Tibial nerve (tissue), 4 donors: Measurements from ENCODE around the gene CKAP5. TPM values are rescaled to one million over a fixed set of nuclear protein-coding genes. Genes with fewer than 3 reads are reported as not detected.

Source experiments
- DNase-seq, 2 donors: peaks; one replicate each; pipeline ENCODE4 v3.0.0-alpha.2; 2019; ENCODE audit warnings: low spot score in 2 of 2
- H3K27ac ChIP-seq, 4 donors: fragments of 200-600 bp; sonication (generic) in 3 of 4; one replicate each; pipeline ENCODE4 v1.5.1; 2017 to 2019; ENCODE audit warnings: mild to moderate bottlenecking in 1 of 4
- H3K27me3 ChIP-seq, 2 donors: fragments of 200-600 bp; sonication (generic) in 1 of 2; one replicate each; pipeline versions ENCODE4 v1.5.1 to v1.6.0; 2017 to 2019
- H3K36me3 ChIP-seq, 3 donors: fragments of 200-600 bp; sonication (generic); one replicate each; pipeline ENCODE4 v1.5.1; 2018 to 2019
- H3K4me1 ChIP-seq, 4 donors: fragments of 200-600 bp; sonication (generic) in 3 of 4; one replicate each; pipeline ENCODE4 v1.5.1; 2017 to 2019
- H3K4me3 ChIP-seq, 4 donors: fragments of 200-600 bp; sonication (generic) in 3 of 4; one replicate each; pipeline ENCODE4 v1.5.1; 2017 to 2019; ENCODE audit warnings: mild to moderate bottlenecking in 1 of 4, moderate library complexity in 1 of 4
- H3K9me3 ChIP-seq, 4 donors: fragments of 200-600 bp; sonication (generic) in 3 of 4; one replicate each; pipeline ENCODE4 v1.5.1; 2017 to 2019
- EP300 ChIP-seq, 2 donors: sonication (generic); formaldehyde crosslinking; IDR thresholded peaks; one replicate each; pipeline ENCODE4 v1.6.1; 2017; ENCODE audit warnings: antibody characterized with exemption in 2 of 2, mild to moderate bottlenecking in 1 of 2
- POLR2A ChIP-seq, 2 donors: fragments of 450-650 bp; IDR thresholded peaks; one replicate each; pipeline ENCODE4 v1.6.1; 2017; ENCODE audit warnings: antibody characterized with exemption in 2 of 2, mild to moderate bottlenecking in 2 of 2, moderate library complexity in 2 of 2
- WGBS, 2 donors: methylation state at CpG; one replicate each; pipeline ENCODE4 v1.1.5; 2018; 5-methylcytosine and 5-hydroxymethylcytosine counted together
- total RNA-seq, 4 donors: library from RNA; depleted of rRNA; stranded (reverse); fragments of >200 nt; gene quantifications; one replicate each; pipeline ENCODE4 v1.1.0, GENCODE V29; 2016
- TF ChIP-seq, protein P1 (sequence below), 5 experiments: fragments of 200-600 bp in 3 of 5; fragments of 450-650 bp in 2 of 5; sonication (generic) in 3 of 5; IDR thresholded peaks; one replicate each; pipeline ENCODE4 v1.5.1; 2016 to 2019; ENCODE audit warnings: antibody characterized with exemption in 5 of 5, mild to moderate bottlenecking in 3 of 5, moderate library complexity in 2 of 5

The CKAP5 gene
- total RNA-seq, 4 donors from 2014 or later, result 36.9 to 52.7 (median 47.7) TPM

- Histone ChIP-seq H3K4me1 (no peaks in the 10 kb centered on the region), H3K36me3 (peaks cover 0 to 4% (median 0%) of the 10 kb centered on the region in 3 donors), H3K27me3 (no peaks in the 10 kb centered on the region), H3K27ac (no peak overlapping the region), H3K9me3 (no peaks in the 10 kb centered on the region), H3K4me3 (no peak overlapping the region)
- TF ChIP-seq EP300 (IDR thresholded peaks at IDR 0.05), result no peak
- TF ChIP-seq POLR2A (IDR thresholded peaks at IDR 0.05), result no peak
- TF ChIP-seq, protein P1, sequence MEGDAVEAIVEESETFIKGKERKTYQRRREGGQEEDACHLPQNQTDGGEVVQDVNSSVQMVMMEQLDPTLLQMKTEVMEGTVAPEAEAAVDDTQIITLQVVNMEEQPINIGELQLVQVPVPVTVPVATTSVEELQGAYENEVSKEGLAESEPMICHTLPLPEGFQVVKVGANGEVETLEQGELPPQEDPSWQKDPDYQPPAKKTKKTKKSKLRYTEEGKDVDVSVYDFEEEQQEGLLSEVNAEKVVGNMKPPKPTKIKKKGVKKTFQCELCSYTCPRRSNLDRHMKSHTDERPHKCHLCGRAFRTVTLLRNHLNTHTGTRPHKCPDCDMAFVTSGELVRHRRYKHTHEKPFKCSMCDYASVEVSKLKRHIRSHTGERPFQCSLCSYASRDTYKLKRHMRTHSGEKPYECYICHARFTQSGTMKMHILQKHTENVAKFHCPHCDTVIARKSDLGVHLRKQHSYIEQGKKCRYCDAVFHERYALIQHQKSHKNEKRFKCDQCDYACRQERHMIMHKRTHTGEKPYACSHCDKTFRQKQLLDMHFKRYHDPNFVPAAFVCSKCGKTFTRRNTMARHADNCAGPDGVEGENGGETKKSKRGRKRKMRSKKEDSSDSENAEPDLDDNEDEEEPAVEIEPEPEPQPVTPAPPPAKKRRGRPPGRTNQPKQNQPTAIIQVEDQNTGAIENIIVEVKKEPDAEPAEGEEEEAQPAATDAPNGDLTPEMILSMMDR (IDR thresholded peaks at IDR 0.05), result no peak
- no peak for DNase-seq
These were observed 9.2 kb downstream of the CKAP5 start for GRCh38 chr11:46836870-46837269.

DNA sequence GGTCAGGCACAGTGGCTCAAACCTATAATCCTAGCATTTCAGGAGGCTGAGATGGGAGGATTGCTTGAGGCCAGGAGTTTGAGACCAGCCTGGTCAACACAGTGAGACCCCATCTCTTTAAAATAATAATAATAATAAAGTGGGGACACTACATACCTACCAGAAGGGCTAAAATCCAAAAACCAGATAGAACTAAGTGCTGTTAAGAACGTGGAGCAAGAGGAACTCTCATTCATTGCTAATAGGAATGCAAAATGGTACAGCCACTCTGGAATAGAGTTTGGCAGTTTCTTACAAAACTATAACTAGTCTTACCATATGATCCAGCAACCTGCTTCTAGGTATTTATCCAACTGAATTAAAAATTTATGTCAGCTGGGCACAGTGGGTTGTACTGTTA, 9.6 kb downstream of the CKAP5 start:
- TF ChIP-seq POLR2A (IDR thresholded peaks at IDR 0.05), result no peak
- TF ChIP-seq, protein P1 (IDR thresholded peaks at IDR 0.05), result no peak
- TF ChIP-seq EP300 (IDR thresholded peaks at IDR 0.05), result no peak
- WGBS, 2 donors, result 88 to 93% methylated on average over 1 of the region's 1 CpG
- peaks cover 0 to 1% (median 0%) of the 10 kb centered on the region in 3 donors for H3K36me3 ChIP-seq

DNA sequence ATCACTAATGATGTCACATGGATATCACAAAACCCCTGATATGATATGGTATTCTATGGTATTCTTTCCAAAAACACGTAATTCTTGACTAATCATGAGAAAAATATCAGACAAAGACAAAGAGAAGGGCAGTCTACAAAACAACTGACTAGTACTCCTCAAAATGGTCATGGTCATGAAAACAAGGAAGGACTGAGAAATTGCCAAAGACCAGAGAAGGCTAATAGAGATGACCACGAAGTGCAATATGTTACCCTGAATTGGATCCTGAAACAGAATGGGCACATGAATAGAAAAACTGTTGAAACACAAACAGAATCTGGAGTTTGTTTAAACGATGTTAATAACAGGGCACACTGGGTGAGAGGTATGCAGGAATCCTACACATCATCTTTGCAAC, 10.2 kb downstream of the CKAP5 start:
- Histone ChIP-seq H3K27me3 (no peaks in the 10 kb centered on the region), H3K4me1 (peaks cover 0 to 2% (median 0%) of the 10 kb centered on the region in 4 donors), H3K9me3 (no peaks in the 10 kb centered on the region), H3K4me3 (no peak overlapping the region), H3K36me3 (no peaks in the 10 kb centered on the region), H3K27ac (no peak overlapping the region)
- no peak for DNase-seq
- 69 to 70% methylated on average over 3 of the region's 3 CpGs for WGBS, 2 donors
- TF ChIP-seq POLR2A (IDR thresholded peaks at IDR 0.05) (no peak), EP300 (IDR thresholded peaks at IDR 0.05) (no peak)
- TF ChIP-seq, protein P1 (IDR thresholded peaks at IDR 0.05), result no peak

More for the DNA sequence above, 9.6 kb downstream of the CKAP5 start:
- H3K27ac ChIP-seq, result no peak overlapping the region
- no peaks in the 10 kb centered on the region for H3K27me3 ChIP-seq
- DNase-seq, result no peak
- no peaks in the 10 kb centered on the region for H3K4me1 ChIP-seq
- H3K4me3 ChIP-seq, result no peak overlapping the region
- no peaks in the 10 kb centered on the region for H3K9me3 ChIP-seq

GRCh38 chr11:46834821-46835220, 11.3 kb downstream of the CKAP5 start:
- TF ChIP-seq EP300 (IDR thresholded peaks at IDR 0.05) (no peak), POLR2A (IDR thresholded peaks at IDR 0.05) (no peak)
- TF ChIP-seq, protein P1 (IDR thresholded peaks at IDR 0.05), result no peak
- Histone ChIP-seq H3K4me1 (peaks cover 0 to 2% (median 0%) of the 10 kb centered on the region in 4 donors), H3K36me3 (no peaks in the 10 kb centered on the region), H3K9me3 (no peaks in the 10 kb centered on the region), H3K27me3 (no peaks in the 10 kb centered on the region), H3K27ac (no peak overlapping the region), H3K4me3 (no peak overlapping the region)
- DNase-seq, result no peak
- 88 to 90% methylated on average over 4 of the region's 4 CpGs for WGBS, 2 donors

DNA sequence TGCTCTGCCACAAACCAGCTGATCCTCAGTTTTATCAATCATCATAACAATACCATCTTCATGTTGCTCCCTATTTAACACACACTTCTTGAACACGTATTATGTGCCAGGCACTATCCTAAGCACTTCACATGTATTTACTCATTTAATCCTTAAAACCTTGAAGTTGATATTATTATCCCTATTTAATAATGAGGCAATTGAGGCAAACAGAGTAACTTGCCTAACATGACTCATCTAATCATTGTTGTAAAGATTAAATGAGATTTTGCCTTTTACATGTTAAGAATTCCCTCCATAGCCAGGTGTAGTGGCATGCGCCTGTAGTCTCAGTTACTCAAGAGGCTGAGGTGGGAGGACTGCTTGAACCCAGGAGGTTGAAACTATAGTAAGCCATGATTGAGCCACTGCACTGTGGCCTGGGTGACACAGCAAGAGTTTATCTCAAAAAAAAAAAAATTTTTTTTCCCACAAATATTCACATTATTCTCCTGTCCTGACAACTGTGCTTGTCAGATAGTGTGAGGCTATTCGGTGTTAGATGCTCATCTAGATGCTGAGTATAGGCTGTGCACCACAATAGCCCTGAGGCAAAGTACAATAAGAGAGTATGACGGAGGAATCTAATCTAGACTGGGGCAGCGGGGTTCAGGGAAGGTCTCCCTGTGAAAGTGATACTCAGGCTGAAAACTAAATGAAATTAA, 13.4 kb downstream of the CKAP5 start:
- 78 to 82% methylated on average over 5 of the region's 5 CpGs for WGBS, 2 donors
- H3K27me3 ChIP-seq, result no peaks in the 10 kb centered on the region
- no peaks in the 10 kb centered on the region for H3K9me3 ChIP-seq
- no peak overlapping the region for H3K27ac ChIP-seq
- H3K4me3 ChIP-seq, result no peak overlapping the region
- no peak for DNase-seq
- TF ChIP-seq, protein P1 (IDR thresholded peaks at IDR 0.05), result no peak
- TF ChIP-seq EP300 (IDR thresholded peaks at IDR 0.05), result no peak
- no peak for TF ChIP-seq POLR2A (IDR thresholded peaks at IDR 0.05)
- peaks cover 0 to 12% (median 0%) of the 10 kb centered on the region in 4 donors for H3K4me1 ChIP-seq
- H3K36me3 ChIP-seq, result no peaks in the 10 kb centered on the region
